GM21515 (cell line): ENCODE data around the gene PLD6.

Experiments used
- ATAC-seq: cut with Tn5 transposase; IDR thresholded peaks from one replicate; pipeline ENCODE4 v1.9.1; 2021; ENCODE audit not compliant: unreplicated experiment

PLD6 gene

GRCh38 chr17:17227608-17228520 lies 21.7 kb upstream of the PLD6 start:
- ATAC-seq: no peak

GRCh38 chr17:17226451-17227265 lies 20.5 kb upstream of the PLD6 start:
- ATAC-seq: no peak

GRCh38 chr17:17225901-17226300 lies 19.8 kb upstream of the PLD6 start:
- no peak for ATAC-seq

- no peak for ATAC-seq
Observed at GRCh38 chr17:17224137-17224536, 18.0 kb upstream of the PLD6 start.

GRCh38 chr17:17223736-17224135 lies 17.6 kb upstream of the PLD6 start:
- ATAC-seq: no peak

- ATAC-seq: no peak
Observed at GRCh38 chr17:17221329-17221728, 15.2 kb upstream of the PLD6 start.

GRCh38 chr17:17220529-17220928 lies 14.4 kb upstream of the PLD6 start:
- ATAC-seq: no peak

- no peak for ATAC-seq
Observed at GRCh38 chr17:17217995-17218394, 11.9 kb upstream of the PLD6 start.

- no peak for ATAC-seq
Observed at GRCh38 chr17:17216776-17217175, 10.6 kb upstream of the PLD6 start.

GRCh38 chr17:17216236-17216635 lies 10.1 kb upstream of the PLD6 start:
- ATAC-seq: no peak

GRCh38 chr17:17215575-17215974 lies 9.4 kb upstream of the PLD6 start:
- ATAC-seq: no peak

GRCh38 chr17:17214646-17215436 lies 8.7 kb upstream of the PLD6 start:
- no peak for ATAC-seq

GRCh38 chr17:17213775-17214174 lies 7.6 kb upstream of the PLD6 start:
- ATAC-seq: no peak

- ATAC-seq: no peak
Observed at GRCh38 chr17:17207998-17208397, 1.9 kb upstream of the PLD6 start.

GRCh38 chr17:17206913-17207335 lies 791 bp upstream of the PLD6 start:
- ATAC-seq: no peak

GRCh38 chr17:17205368-17206123 lies 587 bp downstream of the PLD6 start:
- no peak for ATAC-seq

GRCh38 chr17:17204635-17205231 lies 1.4 kb downstream of the PLD6 start:
- ATAC-seq: no peak

- no peak for ATAC-seq
Observed at GRCh38 chr17:17204041-17204591, 2.0 kb downstream of the PLD6 start.

- ATAC-seq: no peak
Observed at GRCh38 chr17:17203173-17203730, 2.9 kb downstream of the PLD6 start.
